DMS79 (cell line): ENCODE results near the gene SRRM2.

Experiments
- DNase-seq: peaks from one replicate; lab custom pipeline; 2025; lab: John Stamatoyannopoulos, UW

SRRM2 gene

DNA sequence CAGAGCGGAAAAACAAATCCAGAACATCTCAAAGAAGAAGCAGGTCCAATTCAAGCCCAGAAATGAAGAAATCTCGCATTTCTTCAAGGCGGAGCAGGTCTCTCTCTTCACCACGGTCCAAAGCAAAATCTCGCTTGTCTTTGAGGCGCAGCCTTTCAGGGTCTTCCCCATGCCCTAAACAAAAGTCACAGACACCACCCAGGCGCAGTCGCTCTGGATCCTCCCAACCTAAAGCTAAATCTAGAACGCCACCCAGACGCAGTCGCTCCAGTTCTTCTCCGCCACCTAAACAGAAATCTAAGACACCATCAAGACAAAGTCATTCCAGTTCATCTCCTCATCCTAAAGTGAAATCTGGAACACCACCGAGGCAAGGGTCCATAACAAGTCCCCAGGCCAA lies 10.3 kb downstream of the SRRM2 start:
- DNase-seq: no peak

DNA sequence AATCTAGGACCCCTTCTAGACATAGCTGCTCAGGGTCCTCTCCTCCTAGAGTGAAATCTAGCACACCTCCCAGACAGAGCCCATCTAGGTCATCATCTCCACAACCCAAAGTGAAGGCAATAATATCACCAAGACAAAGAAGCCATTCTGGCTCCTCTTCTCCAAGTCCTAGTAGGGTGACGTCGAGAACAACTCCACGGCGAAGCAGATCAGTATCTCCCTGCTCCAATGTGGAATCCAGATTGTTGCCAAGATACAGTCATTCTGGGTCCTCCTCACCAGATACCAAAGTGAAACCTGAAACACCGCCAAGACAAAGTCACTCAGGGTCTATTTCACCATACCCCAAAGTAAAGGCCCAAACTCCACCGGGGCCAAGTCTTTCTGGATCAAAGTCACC lies 10.7 kb downstream of the SRRM2 start:
- DNase-seq: no peak

DNA sequence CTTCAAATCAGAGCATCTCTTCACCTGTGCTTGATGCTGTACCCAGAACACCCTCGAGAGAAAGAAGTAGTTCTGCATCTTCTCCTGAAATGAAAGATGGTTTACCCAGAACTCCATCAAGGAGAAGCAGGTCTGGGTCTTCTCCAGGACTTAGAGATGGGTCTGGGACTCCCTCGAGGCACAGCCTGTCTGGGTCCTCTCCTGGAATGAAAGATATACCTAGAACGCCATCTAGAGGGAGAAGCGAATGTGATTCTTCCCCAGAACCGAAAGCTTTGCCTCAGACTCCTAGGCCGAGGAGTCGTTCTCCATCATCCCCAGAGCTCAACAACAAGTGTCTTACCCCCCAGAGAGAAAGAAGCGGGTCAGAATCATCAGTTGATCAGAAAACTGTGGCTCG lies 12.3 kb downstream of the SRRM2 start:
- DNase-seq: no peak

DNA sequence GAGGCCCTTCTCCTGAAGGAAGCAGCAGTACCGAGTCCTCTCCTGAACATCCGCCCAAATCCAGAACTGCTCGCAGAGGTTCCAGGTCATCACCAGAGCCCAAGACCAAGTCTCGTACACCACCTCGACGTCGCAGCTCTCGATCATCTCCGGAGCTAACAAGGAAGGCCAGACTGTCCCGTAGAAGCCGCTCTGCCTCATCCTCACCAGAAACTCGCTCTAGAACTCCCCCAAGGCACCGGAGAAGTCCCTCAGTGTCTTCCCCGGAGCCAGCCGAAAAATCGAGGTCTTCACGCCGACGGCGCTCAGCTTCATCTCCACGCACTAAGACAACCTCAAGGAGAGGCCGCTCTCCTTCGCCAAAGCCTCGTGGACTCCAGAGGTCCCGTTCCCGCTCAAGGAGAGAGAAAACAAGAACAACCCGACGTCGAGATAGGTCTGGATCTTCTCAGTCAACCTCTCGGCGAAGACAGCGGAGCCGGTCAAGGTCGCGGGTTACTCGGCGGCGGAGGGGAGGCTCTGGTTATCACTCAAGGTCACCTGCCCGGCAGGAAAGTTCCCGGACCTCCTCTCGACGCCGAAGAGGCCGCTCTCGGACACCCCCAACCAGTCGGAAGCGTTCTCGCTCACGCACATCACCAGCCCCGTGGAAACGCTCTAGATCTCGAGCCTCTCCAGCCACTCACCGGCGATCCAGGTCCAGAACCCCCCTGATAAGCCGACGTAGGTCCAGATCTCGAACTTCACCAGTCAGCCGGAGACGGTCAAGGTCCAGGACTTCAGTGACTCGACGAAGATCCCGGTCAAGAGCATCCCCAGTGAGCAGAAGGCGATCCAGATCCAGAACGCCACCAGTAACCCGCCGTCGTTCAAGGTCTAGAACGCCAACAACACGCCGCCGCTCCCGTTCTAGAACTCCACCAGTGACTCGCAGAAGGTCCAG lies 13.3 kb downstream of the SRRM2 start:
- no peak for DNase-seq

DNA sequence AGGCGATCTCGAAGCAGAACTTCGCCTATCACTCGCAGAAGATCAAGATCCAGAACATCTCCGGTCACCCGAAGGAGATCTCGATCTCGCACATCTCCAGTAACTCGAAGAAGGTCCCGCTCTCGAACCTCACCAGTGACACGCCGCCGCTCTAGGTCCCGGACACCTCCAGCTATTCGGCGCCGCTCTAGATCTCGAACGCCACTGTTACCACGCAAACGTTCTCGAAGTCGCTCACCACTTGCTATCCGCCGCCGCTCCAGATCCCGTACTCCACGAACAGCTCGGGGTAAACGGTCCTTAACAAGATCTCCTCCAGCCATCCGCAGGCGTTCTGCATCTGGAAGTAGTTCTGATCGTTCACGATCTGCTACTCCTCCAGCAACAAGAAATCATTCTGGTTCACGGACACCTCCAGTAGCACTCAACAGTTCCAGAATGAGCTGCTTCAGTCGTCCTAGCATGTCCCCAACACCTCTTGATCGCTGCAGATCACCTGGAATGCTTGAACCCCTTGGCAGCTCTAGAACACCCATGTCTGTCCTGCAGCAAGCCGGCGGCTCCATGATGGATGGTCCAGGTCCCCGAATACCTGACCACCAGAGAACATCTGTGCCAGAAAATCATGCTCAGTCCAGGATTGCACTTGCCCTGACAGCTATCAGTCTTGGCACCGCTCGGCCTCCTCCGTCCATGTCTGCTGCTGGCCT lies 14.1 kb downstream of the SRRM2 start:
- no peak for DNase-seq

DNA sequence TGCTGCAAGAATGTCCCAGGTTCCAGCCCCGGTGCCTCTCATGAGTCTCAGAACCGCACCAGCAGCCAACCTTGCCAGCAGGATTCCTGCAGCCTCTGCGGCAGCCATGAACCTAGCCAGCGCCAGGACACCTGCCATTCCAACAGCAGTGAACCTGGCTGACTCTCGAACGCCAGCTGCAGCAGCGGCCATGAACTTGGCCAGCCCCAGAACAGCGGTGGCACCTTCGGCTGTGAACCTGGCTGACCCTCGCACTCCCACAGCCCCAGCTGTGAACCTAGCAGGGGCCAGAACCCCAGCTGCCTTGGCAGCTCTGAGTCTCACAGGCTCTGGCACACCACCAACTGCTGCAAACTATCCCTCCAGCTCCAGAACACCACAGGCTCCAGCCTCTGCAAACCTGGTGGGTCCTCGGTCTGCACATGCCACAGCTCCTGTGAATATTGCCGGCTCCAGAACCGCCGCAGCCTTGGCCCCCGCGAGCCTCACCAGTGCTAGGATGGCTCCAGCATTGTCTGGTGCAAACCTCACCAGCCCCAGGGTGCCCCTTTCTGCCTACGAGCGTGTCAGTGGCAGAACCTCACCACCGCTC lies 14.8 kb downstream of the SRRM2 start:
- no peak for DNase-seq

DNA sequence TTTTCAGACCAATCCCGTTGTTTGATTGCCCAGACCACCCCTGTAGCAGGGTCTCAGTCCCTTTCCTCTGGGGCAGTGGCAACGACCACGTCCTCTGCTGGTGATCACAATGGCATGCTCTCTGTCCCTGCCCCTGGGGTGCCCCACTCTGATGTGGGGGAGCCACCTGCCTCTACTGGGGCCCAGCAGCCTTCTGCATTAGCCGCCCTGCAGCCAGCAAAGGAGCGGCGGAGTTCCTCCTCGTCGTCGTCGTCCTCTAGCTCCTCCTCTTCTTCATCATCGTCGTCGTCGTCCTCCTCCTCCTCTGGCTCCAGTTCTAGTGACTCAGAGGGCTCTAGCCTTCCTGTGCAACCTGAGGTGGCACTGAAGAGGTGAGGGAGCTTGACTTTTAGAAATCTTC lies 15.5 kb downstream of the SRRM2 start:
- DNase-seq: no peak

DNA sequence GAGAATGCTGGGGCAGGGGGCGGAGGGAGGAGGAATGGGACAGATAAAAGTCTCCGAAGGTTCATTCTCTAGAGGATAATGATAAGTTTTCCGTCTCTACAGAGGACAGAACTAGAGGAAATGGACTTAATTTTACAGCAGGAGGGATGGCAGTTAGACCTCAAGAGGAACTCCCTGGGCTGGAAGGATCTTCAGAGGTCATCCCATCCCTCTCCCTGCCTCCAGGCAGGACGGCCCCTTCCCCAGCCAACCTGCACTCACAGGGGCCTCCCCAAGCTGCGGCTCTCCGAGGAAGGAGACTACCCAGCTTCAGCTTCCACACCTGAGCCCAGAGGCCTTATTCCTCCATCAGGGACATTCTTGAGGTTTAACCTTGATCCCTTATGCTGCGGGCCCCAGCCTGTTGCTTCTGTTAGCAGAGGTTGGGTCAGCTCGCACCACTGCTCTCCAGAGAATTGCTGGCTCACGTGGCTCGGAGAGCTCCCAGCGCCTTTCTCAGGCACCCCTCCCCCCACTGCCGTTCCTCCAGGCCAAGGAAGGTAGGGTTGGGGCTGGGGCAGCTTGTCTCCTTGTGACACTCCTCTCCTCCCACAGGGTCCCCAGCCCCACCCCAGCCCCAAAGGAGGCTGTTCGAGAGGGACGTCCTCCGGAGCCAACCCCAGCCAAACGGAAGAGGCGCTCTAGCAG lies 16.1 kb downstream of the SRRM2 start:
- no peak for DNase-seq

DNA sequence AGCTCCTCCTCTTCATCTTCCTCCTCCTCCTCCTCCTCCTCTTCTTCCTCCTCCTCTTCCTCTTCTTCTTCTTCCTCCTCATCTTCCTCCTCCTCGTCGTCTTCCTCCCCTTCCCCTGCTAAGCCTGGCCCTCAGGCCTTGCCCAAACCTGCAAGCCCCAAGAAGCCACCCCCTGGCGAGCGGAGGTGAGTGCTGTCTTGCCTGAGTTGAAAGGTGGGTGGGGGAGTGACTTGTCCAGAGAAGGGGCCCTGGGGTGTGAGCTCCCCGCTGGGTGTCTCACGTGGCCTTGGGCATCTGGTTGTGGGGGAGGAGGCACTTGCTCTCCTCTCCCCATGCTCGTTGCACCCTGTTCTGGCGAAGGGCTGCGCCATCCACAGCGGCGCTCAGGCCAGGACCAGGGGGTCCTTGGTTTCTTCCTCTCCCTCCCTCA lies 16.7 kb downstream of the SRRM2 start:
- no peak for DNase-seq

DNA sequence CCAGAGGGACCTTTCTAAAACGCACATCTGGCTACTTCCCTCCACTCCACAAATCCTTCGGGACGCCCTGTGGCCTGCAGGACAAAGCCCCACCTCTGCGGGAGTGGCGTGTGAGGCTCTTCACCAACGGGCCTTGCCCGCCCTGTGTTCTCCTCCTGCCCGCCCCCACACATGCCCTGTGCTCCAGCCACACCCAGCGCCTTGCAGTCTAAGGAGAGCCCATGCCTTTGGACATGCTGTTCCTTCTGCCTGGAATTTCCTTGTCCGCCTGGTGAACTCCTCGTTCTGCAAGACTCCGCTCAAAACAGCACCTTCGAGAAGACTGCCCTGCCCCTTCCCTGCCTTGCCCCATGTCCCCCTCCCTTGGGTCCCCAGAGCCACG lies 17.2 kb downstream of the SRRM2 start:
- DNase-seq: no peak

DNA sequence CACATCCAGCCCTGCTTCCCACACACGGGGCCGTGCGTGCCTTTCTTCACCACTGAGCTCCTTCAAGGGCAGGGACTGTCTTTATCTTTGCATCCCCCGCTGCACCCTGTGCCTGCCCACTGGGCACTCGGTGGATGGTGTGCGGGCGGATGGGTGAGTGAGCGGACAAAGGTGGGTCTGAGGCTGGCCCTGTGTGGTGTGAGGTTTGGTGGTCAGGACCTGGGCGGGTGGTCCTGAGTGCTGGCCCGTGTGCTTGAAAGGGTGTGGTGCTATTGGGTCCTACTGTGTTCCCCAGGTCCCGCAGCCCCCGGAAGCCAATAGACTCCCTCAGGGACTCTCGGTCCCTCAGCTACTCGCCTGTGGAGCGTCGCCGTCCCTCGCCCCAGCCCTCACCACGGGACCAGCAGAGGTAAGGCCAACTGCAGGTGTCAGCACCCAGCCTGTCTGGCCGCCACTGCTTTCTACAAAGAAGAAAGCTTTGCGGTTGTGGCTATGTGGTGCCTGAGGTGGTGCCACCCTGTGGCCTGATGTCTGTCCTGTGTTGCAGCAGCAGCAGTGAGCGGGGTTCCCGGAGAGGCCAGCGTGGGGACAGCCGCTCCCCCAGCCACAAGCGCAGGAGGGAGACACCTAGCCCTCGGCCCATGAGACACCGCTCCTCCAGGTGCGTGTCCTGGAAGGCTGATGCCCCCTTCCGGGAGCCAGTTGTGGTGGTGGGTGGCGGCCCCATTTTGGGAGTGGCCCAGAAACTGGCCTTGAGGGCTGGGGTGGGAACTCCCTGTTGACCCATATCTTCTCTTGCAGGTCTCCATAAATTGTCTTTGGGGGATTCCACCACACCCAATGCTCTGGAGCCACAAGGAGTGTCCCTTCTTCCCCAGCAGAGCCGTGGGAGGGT lies 17.9 kb downstream of the SRRM2 start:
- no peak for DNase-seq

DNA sequence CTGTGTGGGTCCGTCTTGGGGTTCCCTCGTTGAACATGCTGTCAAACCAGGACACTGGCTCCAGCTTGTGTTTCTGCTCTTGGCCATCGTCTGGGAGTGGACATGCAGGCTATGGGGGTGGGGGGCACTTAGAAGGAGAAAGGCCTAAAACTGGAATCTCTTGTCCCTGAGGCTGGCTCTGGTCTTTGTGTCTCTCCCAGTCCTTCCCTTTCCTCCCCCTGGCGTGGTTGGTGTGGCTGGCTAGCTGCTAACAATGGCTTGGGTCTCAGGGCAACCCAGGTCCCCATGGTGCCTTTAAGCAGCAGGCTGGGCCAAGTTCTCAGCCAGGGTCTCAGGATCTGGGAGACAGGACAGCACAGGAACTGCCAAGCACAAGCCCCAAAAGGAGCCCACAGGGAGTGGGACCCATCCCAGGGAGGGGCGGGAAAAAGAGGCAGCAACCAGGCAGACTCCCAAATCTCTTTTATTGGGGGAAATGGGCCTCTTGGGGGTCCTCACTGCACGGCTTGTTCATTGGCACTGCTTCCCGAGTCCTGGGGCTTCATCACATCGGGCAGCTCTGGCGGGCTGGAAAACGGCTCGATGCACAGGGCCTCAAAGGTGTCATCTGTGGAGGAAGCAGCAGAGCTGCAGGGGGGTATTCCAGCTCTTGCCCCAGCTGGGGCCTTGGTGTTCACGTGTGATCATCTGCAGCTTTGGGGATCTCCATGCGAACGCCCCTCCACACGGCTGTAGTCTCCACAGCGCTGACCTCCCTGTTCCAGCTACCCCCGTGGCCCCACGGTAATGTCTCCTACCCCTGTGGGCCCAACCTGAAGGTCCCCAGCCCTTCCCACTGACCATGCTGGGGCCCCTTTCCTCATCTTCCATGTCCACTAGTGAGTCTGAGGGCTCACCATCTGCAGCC lies 19.3 kb downstream of the SRRM2 start:
- DNase-seq: no peak

DNA sequence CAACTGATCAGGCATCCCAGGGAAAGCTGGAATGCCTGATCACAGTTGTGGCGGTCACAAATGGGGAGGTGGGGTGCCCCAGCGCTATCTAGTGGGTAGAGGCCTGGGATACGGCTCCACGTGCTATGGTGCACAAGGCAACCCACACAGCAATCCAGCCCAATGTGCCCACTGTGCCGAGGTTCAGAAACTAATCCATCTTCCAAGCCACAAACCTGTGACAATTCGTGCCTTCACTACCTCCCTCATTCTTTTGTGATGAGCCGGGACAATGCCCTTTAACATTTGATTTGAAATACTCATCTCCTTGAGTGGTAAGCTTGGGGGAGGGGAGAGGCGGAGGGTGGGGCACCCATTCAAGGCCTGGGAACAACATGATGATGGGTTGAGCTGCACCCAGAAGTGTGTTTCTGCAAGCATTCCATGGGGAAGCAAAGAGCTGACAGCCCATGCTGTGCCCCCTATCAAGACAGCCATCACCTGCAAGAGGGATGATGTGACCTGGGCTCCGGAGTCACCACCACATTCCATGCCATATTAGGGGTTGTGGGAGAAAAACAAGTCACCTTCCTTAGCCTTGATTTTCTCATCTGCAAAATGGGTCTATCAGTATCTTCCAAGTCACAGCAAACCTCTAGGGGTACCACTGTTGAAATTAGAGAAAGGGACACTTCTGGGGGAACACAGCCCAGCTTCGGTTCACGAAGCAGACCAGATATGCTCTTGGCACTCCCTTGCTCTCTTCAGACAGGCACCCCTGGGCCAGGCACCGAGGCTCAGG lies 20.9 kb downstream of the SRRM2 start:
- no peak for DNase-seq

DNA sequence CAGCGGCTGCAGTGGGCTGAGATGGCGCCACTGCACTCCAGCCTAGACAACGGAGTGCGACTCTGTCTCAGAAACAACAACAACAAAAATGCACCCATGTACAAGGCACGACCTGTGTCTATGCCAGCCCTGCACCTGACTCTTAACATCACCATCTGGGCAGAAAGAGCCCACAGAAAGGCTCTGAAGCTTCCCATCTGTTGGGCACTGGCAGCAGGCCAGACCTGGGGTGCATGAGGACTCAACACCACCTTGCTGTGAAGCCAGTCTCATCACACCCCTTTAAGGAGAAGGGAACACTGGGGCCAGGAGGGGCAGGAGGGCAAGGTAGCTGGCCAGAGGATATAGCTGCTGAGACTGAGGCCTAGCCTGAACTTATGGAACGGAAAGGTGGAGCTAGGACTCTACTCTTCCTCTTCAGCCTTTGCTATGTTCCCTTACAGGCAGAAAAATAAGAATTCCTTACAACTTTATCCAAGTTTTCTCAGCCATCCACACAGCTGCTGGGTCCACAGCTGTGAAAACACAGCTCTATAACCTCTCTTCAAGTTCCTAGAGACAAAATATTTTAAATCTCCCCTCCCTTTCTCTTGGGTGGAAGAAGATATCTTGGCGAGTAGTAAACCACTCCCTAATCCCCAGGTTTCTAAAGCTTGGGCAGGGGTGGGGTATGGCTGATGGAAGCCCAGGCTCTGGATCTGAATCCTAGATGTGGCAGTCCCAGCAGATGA lies 21.9 kb downstream of the SRRM2 start:
- DNase-seq: no peak

DNA sequence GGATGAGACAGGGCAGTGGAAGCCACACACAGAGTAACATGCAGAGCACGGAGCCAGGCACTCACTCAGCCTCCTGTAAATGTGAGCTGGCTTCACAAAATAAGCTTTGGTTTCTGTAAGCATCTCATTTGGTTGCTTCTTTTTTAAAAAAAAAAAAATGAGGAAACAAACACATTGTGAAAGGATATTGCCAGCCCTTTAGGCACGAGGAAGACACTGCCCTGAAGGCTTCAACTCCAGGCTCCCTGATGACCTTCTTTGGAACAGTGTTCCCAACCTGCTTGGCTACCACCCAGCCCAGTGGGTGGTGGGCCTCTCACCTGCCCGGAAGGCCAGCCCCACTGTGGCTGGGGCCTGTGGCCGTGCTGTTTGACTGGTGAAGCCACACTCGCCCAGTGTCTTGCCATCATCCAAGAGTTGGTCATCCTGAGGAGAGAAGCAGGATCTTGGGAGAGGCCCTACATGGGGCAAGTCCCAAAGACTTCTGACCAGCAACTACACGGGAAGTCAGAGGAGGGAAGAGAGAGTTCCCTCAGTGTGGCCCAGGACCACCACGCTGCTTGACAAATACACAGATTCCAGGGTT lies 22.8 kb downstream of the SRRM2 start:
- DNase-seq: no peak

DNA sequence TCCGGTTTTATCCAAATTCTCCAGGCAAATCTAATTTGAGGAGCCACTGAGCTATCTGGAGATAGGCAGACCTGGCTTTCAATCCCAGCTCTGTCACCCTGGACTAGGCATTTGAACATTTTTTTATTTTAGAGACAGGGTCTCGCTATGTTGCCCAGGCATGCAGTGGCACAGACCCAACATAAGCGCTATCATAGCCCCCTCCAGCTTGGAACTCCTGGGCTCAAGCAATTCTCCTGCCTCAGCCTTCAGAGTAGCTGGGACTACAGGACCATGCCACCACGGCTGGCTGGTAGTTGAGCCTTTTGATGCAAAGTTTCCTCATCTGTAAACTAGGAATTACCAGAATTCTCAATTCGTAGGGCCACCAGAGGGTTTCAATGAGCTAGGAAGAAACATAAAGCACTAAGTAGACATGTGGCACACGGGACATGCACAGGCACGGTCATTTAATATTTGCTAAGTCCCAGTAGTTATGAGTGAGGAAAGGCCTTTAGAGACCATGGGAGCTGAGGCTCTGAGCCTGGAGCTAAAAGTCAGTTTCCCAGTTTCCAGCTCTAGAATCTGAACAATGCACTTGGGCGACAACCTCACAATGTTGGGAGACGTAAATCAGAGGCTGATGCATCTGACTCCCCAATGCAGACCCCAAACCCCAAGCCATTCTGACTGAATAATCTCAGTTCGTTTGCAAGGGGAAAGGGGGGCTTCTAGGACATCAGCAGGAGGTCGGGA lies 23.5 kb downstream of the SRRM2 start:
- no peak for DNase-seq

DNA sequence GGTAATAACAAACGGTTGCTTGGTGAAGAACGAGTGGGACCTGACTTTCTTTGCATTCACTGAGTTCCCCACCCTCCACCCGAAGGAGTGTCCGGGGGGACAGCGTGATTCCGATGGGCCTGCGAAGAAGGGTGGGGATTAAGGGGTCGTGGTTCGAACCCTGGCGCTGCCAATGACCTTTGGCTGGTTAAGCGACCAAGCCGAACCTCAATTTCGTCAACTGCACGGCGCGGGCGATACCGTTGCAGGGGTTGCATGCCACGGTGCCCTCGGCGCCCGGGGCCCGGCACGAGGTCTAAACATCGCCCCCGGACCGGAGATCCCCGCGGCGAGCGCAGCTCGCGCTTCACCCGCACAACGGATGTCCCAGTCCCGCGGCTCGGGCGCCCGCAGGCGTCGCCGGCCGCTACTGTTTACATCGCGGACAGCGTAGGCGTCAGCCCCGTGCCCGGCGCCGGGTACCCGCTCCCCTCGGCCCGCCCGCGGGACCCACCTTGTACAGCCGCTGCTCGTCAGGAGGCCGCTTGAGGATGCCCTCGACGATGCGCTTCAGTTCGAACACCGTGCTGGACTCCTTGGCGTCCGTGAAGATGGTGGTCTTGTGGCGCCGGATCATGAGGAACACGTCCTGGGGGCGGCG lies 24.2 kb downstream of the SRRM2 start:
- no peak for DNase-seq
